ENCODE data around the gene ZBTB12. TPM values are rescaled to one million over a fixed set of nuclear protein-coding genes. Genes with fewer than 3 reads are reported as not detected.

The ZBTB12 gene
- total and polyA plus RNA-seq, 2 of the 13 experiments (the other 11 are each of a cell fraction or from before 2014, with no cell fraction given): 4.8 to 6.0 TPM

DNA sequence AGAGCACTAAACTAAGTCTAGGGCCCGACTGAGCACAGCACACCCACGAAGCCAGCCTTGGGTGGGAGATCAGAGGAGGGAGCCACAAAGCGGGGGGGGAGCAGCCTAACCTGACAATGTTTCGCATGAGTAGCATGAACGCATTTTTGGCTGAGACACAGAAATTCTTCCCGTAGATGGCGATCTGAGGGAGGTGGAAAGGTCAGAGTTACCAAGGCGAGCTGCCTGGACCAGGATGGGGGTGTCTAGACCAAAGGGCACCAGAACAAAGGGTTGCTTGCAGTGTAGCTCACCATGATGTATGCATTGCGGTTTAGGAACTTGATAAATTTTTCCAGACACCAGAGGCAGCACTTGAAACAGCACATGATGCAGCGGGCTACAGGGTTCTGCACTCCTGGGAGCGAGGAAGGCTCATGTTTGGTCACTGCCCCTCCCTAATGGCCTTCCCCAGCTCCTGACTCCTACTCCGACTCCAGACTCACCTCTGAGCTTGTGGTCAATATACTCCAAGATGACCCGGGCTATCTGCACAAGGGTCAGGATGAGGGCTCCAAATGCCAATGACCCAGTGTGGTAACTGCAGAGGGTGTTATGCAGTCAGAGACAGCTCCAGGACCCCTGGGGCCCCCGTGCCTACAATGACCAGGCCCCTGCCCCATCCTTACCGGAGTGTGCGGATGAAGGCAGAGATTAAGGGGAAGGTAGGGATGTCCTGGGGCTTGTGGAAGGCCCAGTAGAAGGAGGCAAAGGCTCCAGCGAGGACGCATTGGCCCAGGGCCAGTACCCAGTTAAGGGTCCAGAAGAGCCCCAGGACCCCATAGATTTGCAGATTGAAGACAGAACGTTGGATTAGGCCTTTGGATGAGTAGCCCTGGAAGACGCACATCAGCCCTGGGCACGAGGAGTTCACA is 36.4 kb downstream of the ZBTB12 start (continued):
- TF ChIP-seq ZNF3 (CRISPR knock-in tag; IDR thresholded peaks at IDR 0.05): no peak
- TF ChIP-seq, protein P1, sequence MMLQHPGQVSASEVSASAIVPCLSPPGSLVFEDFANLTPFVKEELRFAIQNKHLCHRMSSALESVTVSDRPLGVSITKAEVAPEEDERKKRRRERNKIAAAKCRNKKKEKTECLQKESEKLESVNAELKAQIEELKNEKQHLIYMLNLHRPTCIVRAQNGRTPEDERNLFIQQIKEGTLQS (CRISPR knock-in tag; IDR thresholded peaks at IDR 0.05): peak; percentile 52; the same call in 1 of the 2 replicates
- TF ChIP-seq ZNF451 (CRISPR knock-in tag; IDR thresholded peaks at IDR 0.05): no peak
- TF ChIP-seq RAD21 (CRISPR knock-in tag; IDR thresholded peaks at IDR 0.05): peak; percentile 45; the same call in 1 of the 2 replicates
- TF ChIP-seq, protein P2, sequence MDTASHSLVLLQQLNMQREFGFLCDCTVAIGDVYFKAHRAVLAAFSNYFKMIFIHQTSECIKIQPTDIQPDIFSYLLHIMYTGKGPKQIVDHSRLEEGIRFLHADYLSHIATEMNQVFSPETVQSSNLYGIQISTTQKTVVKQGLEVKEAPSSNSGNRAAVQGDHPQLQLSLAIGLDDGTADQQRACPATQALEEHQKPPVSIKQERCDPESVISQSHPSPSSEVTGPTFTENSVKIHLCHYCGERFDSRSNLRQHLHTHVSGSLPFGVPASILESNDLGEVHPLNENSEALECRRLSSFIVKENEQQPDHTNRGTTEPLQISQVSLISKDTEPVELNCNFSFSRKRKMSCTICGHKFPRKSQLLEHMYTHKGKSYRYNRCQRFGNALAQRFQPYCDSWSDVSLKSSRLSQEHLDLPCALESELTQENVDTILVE (CRISPR knock-in tag; IDR thresholded peaks at IDR 0.05): peak; percentile 81
- no peak for TF ChIP-seq ZNF280B (CRISPR knock-in tag; IDR thresholded peaks at IDR 0.05; ENCODE audit: borderline replicate concordance)
- TF ChIP-seq, protein P3, sequence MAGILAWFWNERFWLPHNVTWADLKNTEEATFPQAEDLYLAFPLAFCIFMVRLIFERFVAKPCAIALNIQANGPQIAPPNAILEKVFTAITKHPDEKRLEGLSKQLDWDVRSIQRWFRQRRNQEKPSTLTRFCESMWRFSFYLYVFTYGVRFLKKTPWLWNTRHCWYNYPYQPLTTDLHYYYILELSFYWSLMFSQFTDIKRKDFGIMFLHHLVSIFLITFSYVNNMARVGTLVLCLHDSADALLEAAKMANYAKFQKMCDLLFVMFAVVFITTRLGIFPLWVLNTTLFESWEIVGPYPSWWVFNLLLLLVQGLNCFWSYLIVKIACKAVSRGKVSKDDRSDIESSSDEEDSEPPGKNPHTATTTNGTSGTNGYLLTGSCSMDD (CRISPR knock-in tag; IDR thresholded peaks at IDR 0.05): no peak
- TF ChIP-seq NONO (IDR thresholded peaks at IDR 0.05): no peak
- TF ChIP-seq NONO (CRISPR knock-in tag; conservative IDR thresholded peaks at IDR 0.05): peak; percentile 63; the same call in 1 of the 2 replicates
- TF ChIP-seq NFE2 (CRISPR knock-in tag; IDR thresholded peaks at IDR 0.05): no peak
- TF ChIP-seq UBTF (CRISPR knock-in tag; IDR thresholded peaks at IDR 0.05): peak; percentile 64
- TF ChIP-seq SOX5 (CRISPR knock-in tag; IDR thresholded peaks at IDR 0.05; ENCODE audit: borderline replicate concordance): peak; percentile 94; the same call in 1 of the 2 replicates
- TF ChIP-seq ISX (CRISPR knock-in tag; conservative IDR thresholded peaks at IDR 0.05): no peak
- no peak for TF ChIP-seq PRPF4 (IDR thresholded peaks at IDR 0.05; ENCODE audit: low read depth, low read length, poor library complexity, severe bottlenecking)
- TF ChIP-seq, protein P4, sequence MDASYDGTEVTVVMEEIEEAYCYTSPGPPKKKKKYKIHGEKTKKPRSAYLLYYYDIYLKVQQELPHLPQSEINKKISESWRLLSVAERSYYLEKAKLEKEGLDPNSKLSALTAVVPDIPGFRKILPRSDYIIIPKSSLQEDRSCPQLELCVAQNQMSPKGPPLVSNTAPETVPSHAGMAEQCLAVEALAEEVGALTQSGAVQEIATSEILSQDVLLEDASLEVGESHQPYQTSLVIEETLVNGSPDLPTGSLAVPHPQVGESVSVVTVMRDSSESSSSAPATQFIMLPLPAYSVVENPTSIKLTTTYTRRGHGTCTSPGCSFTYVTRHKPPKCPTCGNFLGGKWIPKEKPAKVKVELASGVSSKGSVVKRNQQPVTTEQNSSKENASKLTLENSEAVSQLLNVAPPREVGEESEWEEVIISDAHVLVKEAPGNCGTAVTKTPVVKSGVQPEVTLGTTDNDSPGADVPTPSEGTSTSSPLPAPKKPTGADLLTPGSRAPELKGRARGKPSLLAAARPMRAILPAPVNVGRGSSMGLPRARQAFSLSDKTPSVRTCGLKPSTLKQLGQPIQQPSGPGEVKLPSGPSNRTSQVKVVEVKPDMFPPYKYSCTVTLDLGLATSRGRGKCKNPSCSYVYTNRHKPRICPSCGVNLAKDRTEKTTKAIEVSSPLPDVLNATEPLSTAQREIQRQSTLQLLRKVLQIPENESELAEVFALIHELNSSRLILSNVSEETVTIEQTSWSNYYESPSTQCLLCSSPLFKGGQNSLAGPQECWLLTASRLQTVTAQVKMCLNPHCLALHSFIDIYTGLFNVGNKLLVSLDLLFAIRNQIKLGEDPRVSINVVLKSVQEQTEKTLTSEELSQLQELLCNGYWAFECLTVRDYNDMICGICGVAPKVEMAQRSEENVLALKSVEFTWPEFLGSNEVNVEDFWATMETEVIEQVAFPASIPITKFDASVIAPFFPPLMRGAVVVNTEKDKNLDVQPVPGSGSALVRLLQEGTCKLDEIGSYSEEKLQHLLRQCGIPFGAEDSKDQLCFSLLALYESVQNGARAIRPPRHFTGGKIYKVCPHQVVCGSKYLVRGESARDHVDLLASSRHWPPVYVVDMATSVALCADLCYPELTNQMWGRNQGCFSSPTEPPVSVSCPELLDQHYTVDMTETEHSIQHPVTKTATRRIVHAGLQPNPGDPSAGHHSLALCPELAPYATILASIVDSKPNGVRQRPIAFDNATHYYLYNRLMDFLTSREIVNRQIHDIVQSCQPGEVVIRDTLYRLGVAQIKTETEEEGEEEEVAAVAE (CRISPR knock-in tag; IDR thresholded peaks at IDR 0.05; ENCODE audit: borderline replicate concordance): 0 out of 2 replicates have a peak, but pooled peaks have one; percentile 22
- TF ChIP-seq ARNT2 (CRISPR knock-in tag; IDR thresholded peaks at IDR 0.05; ENCODE audit: low read depth): no peak; the same call in none of the 2 replicates
- peak; percentile 68; the same call in 1 of the 2 replicates for TF ChIP-seq TGIF2 (CRISPR knock-in tag; IDR thresholded peaks at IDR 0.05)
- TF ChIP-seq POGZ (CRISPR knock-in tag; IDR thresholded peaks at IDR 0.05): no peak

Data from HepG2 (cell line).